Measurements from ENCODE around the gene RNF212. TPM values are rescaled to one million over a fixed set of nuclear protein-coding genes. Genes with fewer than 3 reads are reported as not detected.

RNF212 gene
- 4.6 to 12.8 TPM (median 9.1 TPM) in 3 replicates for total RNA-seq
- long read RNA-seq, partial matches to known transcripts = 1 of 9 reads
- long read RNA-seq, other reads (novel, unspliced or antisense) = 8 of 9 reads

DNA sequence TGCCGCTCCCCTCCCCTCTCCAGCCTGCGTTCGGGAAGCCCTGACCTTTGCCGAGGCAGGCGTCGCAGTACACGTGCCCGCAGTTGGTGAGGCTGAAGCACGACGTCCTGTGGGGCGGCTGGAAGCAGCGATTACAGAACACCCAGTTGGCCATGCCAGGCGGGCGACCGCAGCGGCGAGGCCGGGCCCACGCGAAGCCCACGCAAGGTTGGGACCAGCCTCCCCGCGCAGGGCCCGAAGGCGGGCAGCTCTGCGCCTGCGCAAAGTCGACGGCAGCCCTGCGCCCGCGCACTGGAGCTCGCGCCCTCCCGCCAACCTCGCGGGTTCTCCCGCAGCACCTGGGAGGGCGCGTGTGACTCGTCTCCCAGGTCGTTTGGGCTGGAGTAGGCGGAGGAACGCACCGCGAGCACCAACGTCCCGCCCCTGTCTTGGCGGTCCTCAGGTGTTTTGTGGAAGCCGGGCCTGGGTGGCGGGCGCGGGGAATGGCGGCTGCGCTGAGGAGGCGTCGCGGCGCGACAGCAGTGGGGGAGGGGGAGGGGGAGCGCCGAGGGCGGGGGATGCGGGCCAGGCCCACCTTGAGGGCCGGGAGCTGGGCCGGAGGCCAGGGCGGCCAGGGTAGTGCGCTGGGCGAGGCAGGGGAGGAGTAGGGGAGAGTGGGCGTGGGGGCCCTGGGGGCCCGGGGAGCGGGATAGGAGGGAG is at the start of gene RNF212:
Gene RNF212 (minus strand): TSS at position 254 of the 699 bp plus-strand sequence. CDS start 100 bp downstream, at position 154.
- Mint-ChIP-seq H3K4me1 (ENCODE audit: low read depth) (peaks cover 19% of the 10 kb centered on the region), H3K36me3 (ENCODE audit: low read depth) (no peaks in the 10 kb centered on the region), H3K9me3 (ENCODE audit: low read depth) (no peaks in the 10 kb centered on the region), H3K27me3 (ENCODE audit: low read depth) (peaks cover 36% of the 10 kb centered on the region), H3K4me3 (ENCODE audit: unreplicated experiment) (peak within 1 kb of the TSS; percentile 71), H3K27ac (ENCODE audit: unreplicated experiment) (peak within 1 kb of the TSS; percentile 41)
- no peak for DNase-seq (ENCODE audit: low spot score)
- TF ChIP-seq, protein P1, sequence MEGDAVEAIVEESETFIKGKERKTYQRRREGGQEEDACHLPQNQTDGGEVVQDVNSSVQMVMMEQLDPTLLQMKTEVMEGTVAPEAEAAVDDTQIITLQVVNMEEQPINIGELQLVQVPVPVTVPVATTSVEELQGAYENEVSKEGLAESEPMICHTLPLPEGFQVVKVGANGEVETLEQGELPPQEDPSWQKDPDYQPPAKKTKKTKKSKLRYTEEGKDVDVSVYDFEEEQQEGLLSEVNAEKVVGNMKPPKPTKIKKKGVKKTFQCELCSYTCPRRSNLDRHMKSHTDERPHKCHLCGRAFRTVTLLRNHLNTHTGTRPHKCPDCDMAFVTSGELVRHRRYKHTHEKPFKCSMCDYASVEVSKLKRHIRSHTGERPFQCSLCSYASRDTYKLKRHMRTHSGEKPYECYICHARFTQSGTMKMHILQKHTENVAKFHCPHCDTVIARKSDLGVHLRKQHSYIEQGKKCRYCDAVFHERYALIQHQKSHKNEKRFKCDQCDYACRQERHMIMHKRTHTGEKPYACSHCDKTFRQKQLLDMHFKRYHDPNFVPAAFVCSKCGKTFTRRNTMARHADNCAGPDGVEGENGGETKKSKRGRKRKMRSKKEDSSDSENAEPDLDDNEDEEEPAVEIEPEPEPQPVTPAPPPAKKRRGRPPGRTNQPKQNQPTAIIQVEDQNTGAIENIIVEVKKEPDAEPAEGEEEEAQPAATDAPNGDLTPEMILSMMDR (IDR thresholded peaks at IDR 0.05) = no peak

- H3K4me3 Mint-ChIP-seq (ENCODE audit: unreplicated experiment) = no peak overlapping the region
- peaks cover 15% of the 10 kb centered on the region for H3K27me3 Mint-ChIP-seq (ENCODE audit: low read depth)
- H3K27ac Mint-ChIP-seq (ENCODE audit: unreplicated experiment) = no peak overlapping the region
- TF ChIP-seq, protein P1 (IDR thresholded peaks at IDR 0.05) = no peak
- peaks cover 4% of the 10 kb centered on the region for H3K4me1 Mint-ChIP-seq (ENCODE audit: low read depth)
- no peak for DNase-seq (ENCODE audit: low spot score)
- peaks cover 22% of the 10 kb centered on the region for H3K9me3 Mint-ChIP-seq (ENCODE audit: low read depth)
- peaks cover 12% of the 10 kb centered on the region for H3K36me3 Mint-ChIP-seq (ENCODE audit: low read depth)
Observed at GRCh38 chr4:1160351-1160750, 47.0 kb upstream of the RNF212 start.

DNA sequence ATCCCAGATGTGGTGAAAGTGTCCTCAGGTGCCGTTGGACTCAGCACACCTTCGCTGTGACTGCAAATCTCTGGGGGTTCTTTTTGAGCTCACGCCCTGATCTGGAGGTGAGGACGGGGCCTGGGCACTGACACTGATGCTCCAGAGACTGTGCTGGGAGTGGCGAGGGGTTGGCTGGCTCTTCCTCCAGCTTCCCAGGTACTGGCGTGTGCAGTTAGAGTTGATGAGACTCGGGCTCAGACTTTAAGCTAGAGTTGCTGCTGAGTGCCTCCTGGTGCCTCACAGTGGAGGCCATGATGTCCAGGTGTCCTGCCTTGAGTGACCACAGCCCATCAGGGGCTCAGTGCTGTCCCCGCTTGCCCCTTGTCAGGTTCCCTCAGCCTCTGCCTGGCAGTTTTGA is 42.7 kb upstream of the RNF212 start:
- H3K4me1 Mint-ChIP-seq (ENCODE audit: low read depth) = peaks cover 16% of the 10 kb centered on the region
- no peak overlapping the region for H3K4me3 Mint-ChIP-seq (ENCODE audit: unreplicated experiment)
- H3K36me3 Mint-ChIP-seq (ENCODE audit: low read depth) = peaks cover 9% of the 10 kb centered on the region
- H3K27ac Mint-ChIP-seq (ENCODE audit: unreplicated experiment) = no peak overlapping the region
- H3K27me3 Mint-ChIP-seq (ENCODE audit: low read depth) = peaks cover 35% of the 10 kb centered on the region
- peaks cover 16% of the 10 kb centered on the region for H3K9me3 Mint-ChIP-seq (ENCODE audit: low read depth)
- TF ChIP-seq, protein P1 (IDR thresholded peaks at IDR 0.05) = no peak
- no peak for DNase-seq (ENCODE audit: low spot score)

GRCh38 chr4:1155314-1155713 is 42.0 kb upstream of the RNF212 start:
- H3K27ac Mint-ChIP-seq (ENCODE audit: unreplicated experiment) = peak overlapping the region; percentile 29
- H3K27me3 Mint-ChIP-seq (ENCODE audit: low read depth) = peaks cover 33% of the 10 kb centered on the region
- DNase-seq (ENCODE audit: low spot score) = no peak
- peaks cover 16% of the 10 kb centered on the region for H3K4me1 Mint-ChIP-seq (ENCODE audit: low read depth)
- no peak overlapping the region for H3K4me3 Mint-ChIP-seq (ENCODE audit: unreplicated experiment)
- H3K9me3 Mint-ChIP-seq (ENCODE audit: low read depth) = peaks cover 16% of the 10 kb centered on the region
- TF ChIP-seq, protein P1 (IDR thresholded peaks at IDR 0.05) = no peak
- peaks cover 9% of the 10 kb centered on the region for H3K36me3 Mint-ChIP-seq (ENCODE audit: low read depth)

- Mint-ChIP-seq H3K4me1 (ENCODE audit: low read depth) (peaks cover 16% of the 10 kb centered on the region), H3K4me3 (ENCODE audit: unreplicated experiment) (peak overlapping the region; percentile 38), H3K27ac (ENCODE audit: unreplicated experiment) (peak overlapping the region; percentile 70), H3K27me3 (ENCODE audit: low read depth) (peaks cover 32% of the 10 kb centered on the region), H3K9me3 (ENCODE audit: low read depth) (peaks cover 16% of the 10 kb centered on the region), H3K36me3 (ENCODE audit: low read depth) (peaks cover 9% of the 10 kb centered on the region)
- TF ChIP-seq, protein P1 (IDR thresholded peaks at IDR 0.05) = no peak
- no peak for DNase-seq (ENCODE audit: low spot score)
Observed at GRCh38 chr4:1154523-1155182, 41.3 kb upstream of the RNF212 start.

All from chondrocyte (in vitro differentiated cells).